ENCODE results near the gene PANX2.
"Not testable (repeated sequence)": the region's sequence is repeated elsewhere in the genome, so short reads cannot be mapped to it uniquely, and the experiment has no call there.

PANX2 gene, protein sequence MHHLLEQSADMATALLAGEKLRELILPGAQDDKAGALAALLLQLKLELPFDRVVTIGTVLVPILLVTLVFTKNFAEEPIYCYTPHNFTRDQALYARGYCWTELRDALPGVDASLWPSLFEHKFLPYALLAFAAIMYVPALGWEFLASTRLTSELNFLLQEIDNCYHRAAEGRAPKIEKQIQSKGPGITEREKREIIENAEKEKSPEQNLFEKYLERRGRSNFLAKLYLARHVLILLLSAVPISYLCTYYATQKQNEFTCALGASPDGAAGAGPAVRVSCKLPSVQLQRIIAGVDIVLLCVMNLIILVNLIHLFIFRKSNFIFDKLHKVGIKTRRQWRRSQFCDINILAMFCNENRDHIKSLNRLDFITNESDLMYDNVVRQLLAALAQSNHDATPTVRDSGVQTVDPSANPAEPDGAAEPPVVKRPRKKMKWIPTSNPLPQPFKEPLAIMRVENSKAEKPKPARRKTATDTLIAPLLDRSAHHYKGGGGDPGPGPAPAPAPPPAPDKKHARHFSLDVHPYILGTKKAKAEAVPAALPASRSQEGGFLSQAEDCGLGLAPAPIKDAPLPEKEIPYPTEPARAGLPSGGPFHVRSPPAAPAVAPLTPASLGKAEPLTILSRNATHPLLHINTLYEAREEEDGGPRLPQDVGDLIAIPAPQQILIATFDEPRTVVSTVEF

DNA sequence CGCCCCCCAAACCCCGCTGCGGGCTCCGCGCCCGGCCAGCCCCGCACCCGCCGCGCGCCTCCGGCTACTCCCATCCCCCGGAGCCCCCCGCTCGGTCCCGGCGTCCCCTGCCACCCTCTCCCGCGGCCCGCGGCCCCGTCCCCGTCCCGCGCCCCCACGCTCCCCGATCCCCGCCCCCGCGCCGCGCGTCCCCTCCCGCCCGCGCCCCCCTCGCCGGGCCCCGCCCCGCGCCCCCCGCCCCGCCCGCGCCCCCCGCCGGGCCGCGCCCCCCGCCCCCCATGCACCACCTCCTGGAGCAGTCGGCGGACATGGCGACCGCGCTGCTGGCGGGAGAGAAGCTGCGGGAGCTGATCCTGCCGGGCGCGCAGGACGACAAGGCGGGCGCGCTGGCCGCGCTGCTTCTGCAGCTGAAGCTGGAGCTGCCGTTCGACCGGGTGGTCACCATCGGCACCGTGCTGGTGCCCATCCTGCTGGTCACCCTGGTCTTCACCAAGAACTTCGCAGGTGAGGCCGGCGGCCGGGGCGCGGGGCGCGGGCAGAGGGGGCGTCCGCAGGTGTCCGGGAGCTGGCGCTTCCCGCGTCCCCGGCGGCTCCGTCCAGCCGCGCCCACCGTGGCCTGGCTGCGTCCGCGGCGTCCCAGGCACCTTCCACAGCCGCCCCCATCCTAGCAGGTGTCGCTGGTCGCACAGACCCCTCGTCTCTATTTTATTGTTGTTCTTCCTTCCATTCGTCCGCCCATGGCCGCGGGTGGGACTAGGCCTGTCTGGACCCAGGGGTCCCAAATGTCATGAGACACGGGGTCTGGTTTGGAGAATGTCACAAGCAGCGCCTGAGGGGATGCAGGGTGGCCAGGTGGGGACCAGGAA is at the start of gene PANX2:
Gene PANX2, plus strand, starts transcription at position 279 of the 866 bp plus-strand sequence. Its CDS starts 0 bp downstream, at position 279.
- no peak for DNase-seq

DNA sequence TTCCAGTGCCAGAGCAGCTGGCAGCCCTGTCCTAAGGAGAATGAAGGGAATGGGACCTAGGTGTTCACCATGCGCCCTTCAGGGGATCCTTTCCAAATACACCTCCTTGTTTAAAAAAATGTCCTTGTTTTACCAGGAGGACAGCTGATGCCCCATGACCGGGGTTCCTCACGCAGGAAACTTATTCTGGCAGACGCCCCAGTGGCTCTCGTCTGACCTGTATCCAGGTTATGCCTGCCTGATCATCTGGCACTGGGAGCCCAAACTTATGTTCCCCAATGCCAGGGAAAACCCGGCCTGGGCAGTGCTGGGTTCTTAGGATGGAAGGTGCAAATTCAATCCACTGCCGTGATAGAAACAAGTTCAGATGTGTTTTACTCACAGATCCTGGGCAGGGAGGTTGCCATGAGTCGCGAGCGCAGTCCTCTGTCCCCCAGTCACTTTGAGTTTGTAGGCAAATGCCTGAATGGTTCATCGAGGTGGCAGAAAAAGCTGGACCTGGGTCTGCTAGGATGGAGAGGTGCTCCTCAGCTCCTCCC is 49.3 kb upstream of the PANX2 start:
- no peak for DNase-seq

DNA sequence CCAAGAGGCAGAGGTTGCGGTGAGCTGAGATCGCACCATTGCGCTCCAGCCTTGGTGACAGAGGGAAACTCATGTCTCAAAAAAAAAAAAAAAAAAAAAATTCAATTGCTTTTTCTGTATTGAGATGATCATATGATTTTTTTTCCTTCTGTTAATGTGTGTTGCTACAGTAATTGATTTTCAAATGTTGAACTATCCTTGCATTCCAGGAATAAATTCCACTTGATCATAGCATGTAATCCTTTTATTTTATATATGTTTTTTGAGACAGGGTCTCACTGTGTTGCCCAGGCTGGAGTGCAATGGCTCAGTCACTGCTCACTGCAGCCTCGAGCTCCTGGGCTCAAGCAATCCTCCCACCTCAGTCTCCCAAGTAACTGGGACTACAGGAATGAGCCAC is 47.4 kb upstream of the PANX2 start:
- no peak for DNase-seq

DNA sequence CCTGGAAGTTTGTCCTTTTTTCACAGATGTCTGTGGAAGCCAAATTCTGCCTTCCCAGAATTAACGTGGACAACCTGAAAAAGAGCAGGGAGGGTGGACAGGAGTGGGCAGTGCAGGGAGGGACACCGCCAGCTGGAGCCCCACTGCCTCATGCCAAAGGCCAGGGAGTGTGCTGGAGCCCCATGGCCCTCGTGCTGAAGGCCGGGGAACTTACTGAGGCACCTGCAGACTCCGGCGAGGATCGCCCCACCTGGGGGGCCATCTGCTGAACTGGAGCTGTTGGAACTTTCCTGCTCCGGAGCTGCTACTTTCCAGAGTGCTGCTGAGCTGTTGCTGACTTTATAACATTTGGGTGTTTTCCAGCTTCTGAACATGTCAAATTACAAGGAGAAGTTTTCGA is 45.5 kb upstream of the PANX2 start:
- DNase-seq = no peak

DNA sequence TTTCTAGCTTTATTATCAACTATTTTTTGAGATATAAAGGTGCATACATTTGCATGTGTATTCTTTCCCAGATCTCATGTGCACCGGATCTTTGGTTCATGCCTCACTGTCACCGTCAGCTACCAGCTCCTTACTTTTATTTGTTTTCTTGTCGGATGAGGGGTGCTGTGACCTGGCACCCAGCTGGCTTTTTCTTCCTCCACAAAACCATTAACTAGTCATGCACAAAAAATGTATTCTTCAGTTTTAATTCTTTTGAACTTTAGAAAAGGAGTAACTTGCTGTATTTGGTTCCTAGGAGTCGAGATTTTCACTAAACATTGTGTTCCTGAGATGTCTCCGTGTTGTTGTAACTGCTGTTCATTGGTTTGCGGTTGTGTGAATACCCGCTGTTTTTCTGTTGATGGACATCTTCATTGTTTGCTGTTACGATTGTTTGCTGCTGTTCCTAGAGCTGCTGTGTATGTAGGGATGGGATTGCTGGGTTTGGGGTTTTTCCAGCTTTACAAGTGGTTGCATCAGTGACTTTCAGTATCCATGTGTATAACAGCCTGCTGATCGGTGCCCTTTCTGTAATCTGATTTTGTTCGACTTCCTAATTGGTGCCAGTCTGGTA is 41.3 kb upstream of the PANX2 start:
- no peak for DNase-seq

DNA sequence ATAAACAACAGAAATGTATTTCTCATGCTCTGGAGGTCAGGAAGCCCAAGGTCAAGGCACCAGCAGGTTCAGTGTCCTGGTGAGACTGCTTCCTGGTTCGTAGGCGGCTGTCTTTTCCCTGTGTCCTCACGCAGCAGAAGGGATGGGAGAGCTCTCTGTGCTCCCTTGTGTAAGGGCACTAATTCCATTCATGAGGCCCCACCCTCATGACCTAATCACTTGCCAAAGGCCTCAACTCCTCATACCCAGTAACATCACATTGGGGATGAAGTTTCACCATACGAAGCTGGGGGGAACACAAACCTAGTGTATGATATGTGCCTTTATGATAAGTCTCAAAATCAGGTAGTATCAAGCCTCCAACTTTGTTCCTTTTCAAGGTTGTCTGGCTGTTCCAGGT is 38.6 kb upstream of the PANX2 start:
- no peak for DNase-seq

DNA sequence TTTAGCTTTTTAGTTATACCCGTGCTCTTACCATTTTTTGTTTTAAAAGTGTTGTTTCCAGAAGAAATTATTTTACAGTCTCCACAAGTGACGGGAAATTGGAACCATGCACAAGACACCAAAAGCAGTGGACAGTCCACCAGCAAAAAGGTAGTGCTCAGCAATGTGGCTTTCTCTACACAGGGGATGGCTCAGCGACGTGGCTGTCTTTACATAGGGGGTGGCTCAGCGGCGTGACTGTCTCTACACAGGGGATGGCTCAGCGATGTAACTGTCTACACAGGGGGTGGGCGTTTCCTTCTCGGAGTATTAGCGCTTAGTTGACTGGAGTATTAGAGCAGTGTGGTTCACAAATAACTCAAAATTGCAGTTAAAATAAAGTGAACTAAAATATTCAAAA is 36.0 kb upstream of the PANX2 start:
- no peak for DNase-seq

DNA sequence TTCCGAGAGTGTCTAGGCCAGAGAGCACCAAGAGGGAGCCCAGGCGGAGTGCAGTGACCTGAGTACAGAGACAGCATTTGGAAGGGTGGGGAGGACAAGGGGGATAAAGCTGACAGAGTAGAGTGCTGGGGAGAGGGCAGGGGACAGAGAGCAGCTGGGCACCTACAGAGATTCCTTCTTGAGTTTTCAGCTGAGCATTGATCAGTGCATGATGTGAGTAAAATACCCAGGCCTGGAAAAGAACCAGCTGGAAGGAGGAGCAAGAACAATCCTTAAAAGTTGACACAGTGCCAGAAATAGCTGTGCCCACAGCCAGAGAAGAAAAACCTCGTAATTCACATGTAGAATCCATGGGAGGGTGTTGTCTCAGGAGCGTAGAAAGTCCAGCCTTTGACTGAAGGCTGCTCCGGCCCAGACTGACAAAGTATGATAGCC is 33.9 kb upstream of the PANX2 start:
- no peak for DNase-seq

DNA sequence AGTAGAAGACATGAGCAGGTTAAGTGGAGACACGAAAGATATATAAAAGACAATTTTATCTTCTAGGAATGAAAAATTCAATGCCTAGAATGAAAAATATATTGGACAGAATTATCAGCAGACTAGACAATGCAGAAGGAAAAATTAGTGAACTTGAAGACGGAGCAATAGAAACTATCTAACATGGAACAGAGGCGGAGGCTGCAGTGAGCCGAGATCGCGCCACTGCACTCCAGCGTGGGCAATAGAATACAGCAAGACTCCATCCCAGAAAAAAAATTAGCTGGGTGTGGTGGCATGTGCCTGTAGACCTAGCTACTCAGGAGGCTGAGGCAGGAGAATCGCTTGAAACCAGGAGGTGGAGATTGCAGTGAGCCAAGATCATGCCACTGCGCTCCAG is 33.3 kb upstream of the PANX2 start:
- DNase-seq = not testable (repeated sequence)

DNA sequence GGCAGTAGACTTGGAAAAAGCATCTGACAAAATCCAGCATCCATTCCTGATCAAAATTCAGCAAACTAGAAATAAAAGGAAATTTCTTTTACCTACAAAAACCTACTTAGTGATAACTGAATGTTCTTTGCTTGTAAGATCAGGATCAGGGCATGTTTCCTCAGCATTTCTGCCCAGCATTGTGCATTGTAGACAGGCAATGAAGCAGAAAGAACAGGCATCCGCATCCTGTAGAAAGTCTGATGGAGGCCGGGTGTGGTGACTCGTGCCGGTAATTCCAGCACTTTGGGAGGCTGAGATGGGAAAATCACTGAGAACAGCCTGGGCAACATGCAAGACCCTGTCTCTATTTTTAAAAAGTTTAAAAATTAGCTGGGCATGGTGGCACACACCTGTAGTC is 32.5 kb upstream of the PANX2 start:
- DNase-seq = no peak

DNA sequence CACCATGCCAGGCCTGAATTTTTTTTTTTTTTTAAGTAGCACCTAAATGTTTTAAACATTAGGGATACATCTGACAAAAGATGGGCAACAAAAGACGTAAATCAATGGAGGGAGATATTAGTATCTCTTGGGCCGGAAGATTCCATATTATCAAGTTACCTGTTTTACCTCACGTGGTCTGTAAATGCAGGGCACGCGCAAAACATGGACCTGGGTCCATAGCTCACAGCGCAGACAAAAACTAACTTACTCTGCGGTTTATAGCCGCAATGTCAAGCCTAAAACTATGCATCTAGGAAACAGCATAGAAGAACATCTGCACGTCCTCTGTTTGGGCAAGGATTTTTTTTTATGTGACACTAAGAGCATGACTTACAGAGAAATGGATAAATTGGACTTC is 31.5 kb upstream of the PANX2 start:
- DNase-seq = no peak

DNA sequence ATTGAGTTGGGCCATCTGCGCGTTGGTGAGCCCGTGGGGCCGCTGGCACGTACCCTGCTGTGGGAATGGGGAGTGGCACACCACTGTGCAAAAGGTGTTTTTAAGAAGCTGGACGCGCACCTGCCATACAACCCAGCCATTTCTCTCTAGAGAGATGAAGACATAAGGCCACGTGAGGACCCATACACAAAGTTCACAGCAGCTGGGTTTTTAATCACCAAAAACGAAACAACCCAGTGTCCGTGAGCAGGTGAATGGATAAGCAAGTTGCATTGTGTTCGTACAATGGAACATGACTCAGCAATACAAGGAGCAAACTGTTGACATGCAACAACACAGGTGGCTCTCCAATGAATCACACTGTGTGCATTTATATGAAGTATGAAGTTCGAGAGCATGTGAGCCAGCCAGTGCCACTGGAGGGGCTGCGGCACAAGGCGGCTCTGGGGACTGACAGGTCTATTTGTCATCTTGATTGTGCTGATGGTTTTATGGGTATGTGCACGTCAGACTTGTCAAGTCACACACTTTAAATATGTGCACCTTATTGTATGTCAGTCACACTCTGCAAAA is 30.6 kb upstream of the PANX2 start:
- no peak for DNase-seq

DNA sequence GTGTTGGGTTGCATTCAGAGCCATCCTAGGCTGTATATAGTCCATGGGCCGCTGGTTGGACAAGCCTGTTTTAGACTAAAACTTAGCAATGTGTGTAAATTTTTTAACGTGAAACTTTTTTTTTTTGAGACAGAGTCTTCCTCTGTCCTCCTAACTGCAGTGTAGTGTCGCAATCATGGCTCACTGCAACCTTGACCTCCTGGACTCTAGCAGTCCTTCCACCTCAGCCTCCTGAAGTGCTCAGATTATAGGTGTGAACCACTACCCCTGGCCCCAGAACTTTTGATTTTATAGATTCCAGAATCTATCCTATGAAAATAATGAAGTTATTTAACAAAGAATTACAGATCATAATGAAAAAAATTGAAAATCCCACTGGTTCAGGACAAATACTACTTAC is 29.9 kb upstream of the PANX2 start:
- no peak for DNase-seq

DNA sequence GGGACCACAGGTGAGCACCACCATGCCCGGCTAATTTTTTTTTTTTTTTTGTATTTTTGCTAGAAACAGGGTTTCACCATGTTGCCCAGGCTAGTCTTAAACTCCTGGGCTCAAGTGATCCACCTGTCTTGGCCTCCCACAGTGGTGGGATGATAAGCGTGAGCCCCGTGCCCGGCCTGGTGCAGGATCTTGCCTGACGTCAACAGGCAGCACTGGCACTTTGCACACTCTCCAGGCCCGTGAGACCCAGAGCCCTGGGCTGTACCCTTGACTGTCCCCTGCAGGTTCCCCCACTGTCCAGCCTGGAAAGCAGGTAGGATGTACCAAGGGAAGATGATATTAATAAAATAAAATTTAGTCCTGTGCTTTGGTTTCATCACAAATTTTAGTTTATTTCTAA is 29.1 kb upstream of the PANX2 start:
- no peak for DNase-seq

DNA sequence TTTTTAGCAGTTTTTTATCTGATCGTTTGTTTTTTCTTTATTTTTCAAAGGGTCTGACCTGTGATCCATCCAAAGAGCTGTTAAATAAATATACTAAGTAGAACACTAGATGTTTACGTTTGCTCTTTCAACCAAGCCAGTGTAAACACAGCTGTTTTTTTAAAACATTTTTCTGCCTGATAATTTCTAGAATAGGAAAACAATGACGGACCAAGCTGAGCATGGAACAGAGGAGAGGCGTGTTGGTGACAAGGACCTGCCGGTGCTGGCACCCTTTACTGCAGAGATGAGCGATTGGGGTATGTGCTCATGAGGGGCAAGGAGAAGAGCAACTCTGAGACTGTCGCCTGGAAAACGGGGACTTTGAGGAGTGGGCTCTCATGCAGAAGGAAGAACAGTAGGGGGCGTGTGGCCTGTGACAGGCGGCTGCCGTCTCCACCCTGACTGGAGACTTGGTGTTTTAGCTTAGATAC is 28.6 kb upstream of the PANX2 start:
- no peak for DNase-seq

DNA sequence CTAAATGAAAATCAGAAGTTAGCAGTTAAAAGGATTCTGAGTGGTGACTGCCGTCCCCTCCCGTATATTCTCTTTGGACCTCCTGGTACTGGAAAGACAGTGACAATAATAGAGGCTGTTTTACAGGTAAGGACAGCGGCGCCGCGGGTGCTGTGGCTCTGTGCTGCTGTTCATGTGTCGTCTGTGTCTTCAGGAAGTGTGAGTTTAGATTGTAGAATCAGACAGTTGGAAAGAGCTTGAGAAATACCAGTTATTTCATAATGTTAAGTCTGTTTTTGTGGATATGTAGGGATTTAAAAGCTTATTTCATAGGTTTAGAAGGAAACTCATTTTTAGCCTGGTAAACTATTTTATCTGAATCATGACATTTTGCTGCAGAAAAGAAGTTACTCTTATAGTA is 27.4 kb upstream of the PANX2 start:
- no peak for DNase-seq

DNA sequence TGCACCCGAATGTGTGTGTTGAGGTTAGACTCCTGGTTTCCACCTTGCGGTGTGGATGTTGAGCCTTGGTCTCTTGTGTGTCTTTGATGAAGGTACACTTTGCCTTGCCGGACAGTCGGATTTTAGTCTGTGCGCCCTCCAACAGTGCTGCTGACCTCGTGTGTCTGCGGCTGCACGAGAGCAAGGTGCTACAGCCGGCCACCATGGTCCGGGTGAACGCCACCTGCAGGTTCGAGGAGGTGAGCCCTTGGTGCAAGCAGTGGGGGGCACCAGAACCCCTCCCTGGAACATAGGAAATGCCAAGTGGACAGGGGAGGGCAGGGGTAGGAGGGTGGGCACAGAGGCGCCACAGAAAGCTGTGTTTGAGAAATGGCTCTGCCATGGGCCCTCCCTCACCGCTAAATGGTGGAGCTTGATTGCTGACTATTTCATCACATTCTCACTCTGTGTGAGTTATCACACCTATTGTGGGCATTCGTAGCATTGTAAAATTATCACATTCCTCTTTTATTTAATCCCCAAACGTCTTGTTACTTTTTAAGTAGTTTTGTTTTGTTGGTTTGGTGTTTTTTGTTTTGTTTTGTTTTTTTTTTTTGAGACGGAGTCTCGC is 26.4 kb upstream of the PANX2 start:
- DNase-seq = no peak

DNA sequence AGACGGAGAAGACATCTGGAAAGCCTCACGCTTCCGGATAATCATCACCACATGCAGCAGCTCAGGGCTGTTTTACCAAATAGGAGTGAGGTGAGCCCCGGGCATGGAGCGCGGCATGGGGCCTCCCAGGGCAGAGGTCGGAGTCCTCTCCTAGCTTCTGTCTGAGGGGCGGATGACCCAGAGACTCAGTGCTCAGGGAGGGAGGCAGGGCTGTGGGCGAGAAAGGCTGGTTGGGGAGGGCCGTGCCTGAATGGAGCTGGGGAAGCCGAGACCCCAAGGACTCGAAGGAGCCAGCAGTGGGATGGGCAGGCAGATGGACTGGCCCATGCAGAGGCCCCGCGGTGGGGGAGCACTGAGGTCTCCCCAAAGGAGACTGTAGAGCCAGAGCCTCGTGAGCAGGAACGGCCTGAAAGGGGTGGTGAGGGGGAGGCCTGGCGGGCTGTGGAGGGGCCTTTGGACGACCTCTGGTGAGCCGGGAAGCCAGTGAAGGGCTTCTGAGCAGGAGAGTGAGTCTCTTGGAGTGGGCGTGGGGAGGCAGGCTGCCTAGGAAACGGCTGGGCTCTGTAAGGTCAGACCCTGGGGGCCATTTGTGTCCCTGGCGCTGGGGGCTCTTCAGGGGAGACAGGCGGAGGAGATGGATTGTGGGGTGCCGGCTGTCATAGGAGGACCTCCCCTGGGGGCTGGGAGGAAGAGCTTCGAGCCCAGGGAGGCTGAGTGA is 24.7 kb upstream of the PANX2 start:
- no peak for DNase-seq

DNA sequence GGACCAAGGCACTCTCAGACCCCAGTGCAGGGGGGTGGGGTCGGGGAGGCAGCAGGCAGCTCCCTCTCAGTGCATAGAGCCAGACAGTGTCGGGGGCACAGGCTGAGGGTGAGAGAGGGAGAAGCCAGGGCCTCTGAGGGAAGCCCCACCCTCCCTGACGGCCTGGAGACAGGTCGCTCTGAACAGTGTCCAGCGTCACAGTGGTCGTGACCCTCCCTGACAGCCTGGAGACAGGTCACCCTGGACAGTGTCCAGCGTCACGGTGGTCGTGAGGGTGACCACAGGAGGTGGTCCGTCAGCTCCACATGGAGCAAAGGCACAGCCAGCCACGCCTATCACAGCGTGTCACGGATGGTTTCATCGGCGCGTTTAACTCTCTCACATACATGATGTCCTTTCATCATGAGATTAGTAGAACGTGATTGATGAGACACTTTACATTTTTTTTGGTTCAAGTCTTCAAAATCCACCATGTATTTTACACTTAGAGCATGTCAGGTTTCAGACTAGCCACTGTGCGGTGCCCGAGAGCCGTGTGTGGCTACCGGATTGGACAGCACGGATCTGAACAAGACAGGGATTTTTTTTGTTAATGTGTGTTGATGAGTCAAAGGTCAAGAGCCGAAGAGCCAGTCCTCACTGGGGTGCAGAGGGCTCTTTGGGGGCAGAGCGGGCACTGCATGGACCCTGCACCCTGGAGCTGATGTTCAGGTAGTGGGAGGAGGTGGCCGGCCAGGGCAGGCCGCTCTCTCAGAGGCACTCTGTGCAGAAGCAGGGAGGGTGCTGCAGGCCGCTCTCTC is 23.9 kb upstream of the PANX2 start:
- no peak for DNase-seq

Measured in stimulated activated CD4-positive, alpha-beta T cell treated with anti-CD3 and anti-CD28 coated beads, Interleukin-1b, Interleukin-23, amount 100 ng/mL, for 48 hours (primary cell).